RWPE2 (cell line): ENCODE measurements around the gene CDCA3.

Experiments
- ATAC-seq: fragments of 200-7000 bp; cut with Tn5 transposase; 3 replicates; pipeline ENCODE4 v1.9.1; 2021; ENCODE audit warnings: low read depth
- DNase-seq: peaks from one replicate; pipeline ENCODE4 v3.0.0-alpha.2; 2020; ENCODE audit warnings: low spot score
- H3K27ac ChIP-seq: fragments of 450-650 bp; 2 replicates; pipeline ENCODE4 v1.5.1; 2017; ENCODE audit warnings: mild to moderate bottlenecking; ENCODE audit not compliant: poor library complexity, severe bottlenecking
- H3K27me3 ChIP-seq: fragments of 250-450 bp; sonication (Bioruptor Pico); 2 replicates; pipeline ENCODE4 v1.5.1; 2021; ENCODE audit warnings: mild to moderate bottlenecking, moderate library complexity; ENCODE audit not compliant: insufficient read depth, poor library complexity, severe bottlenecking
- H3K36me3 ChIP-seq: fragments of 250-450 bp; sonication (Bioruptor Pico); 2 replicates; pipeline ENCODE4 v1.5.1; 2020; ENCODE audit warnings: low read depth, mild to moderate bottlenecking, moderate library complexity
- H3K4me1 ChIP-seq: fragments of 250-450 bp; sonication (Bioruptor Pico); 2 replicates; pipeline ENCODE4 v1.5.1; 2021; ENCODE audit warnings: mild to moderate bottlenecking, moderate library complexity; ENCODE audit not compliant: insufficient read depth, poor library complexity, severe bottlenecking
- H3K4me3 ChIP-seq: fragments of 250-450 bp; sonication (Bioruptor Pico); 2 replicates; pipeline ENCODE4 v1.5.1; 2021; ENCODE audit warnings: mild to moderate bottlenecking, moderate library complexity; ENCODE audit not compliant: severe bottlenecking
- H3K9me3 ChIP-seq: fragments of 250-450 bp; sonication (Bioruptor Pico); 2 replicates; pipeline ENCODE4 v1.5.1; 2021; ENCODE audit warnings: mild to moderate bottlenecking, moderate library complexity; ENCODE audit not compliant: severe bottlenecking
- TF ChIP-seq, protein P1 (sequence below): fragments of 450-650 bp; IDR thresholded peaks from one replicate; pipeline ENCODE4 v1.5.1; 2017; ENCODE audit warnings: mild to moderate bottlenecking, moderate library complexity; ENCODE audit not compliant: poor library complexity, severe bottlenecking

The CDCA3 gene

DNA sequence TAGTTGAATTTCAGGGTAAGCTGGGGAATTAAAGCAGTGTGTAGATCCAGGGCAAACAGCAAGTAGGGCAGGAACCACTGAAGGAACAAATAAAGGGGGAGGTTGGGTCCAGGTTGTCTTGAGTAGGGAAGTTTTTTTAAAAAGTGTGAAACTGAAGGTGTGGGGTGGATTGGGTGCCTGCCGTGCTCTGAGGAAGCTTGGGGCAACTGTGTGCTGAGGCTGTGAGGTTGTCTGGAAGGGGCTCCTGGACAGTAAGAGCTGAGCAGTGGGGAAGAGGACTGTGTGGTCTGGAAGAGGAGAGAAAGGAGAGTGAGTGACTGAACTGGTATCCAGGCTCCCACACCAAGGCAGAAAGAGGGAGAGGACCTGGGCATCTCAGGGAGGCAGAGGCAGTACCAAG is 40.3 kb downstream of the CDCA3 start:
- ATAC-seq = 0 out of 3 replicates have a peak, but pooled peaks have one; percentile 29
- H3K4me1 ChIP-seq = no peaks in the 10 kb centered on the region
- H3K4me3 ChIP-seq = no peak overlapping the region
- H3K27ac ChIP-seq = no peak overlapping the region
- H3K27me3 ChIP-seq = no peaks in the 10 kb centered on the region
- no peaks in the 10 kb centered on the region for H3K36me3 ChIP-seq
- no peaks in the 10 kb centered on the region for H3K9me3 ChIP-seq
- no peak for DNase-seq
- TF ChIP-seq, protein P1, sequence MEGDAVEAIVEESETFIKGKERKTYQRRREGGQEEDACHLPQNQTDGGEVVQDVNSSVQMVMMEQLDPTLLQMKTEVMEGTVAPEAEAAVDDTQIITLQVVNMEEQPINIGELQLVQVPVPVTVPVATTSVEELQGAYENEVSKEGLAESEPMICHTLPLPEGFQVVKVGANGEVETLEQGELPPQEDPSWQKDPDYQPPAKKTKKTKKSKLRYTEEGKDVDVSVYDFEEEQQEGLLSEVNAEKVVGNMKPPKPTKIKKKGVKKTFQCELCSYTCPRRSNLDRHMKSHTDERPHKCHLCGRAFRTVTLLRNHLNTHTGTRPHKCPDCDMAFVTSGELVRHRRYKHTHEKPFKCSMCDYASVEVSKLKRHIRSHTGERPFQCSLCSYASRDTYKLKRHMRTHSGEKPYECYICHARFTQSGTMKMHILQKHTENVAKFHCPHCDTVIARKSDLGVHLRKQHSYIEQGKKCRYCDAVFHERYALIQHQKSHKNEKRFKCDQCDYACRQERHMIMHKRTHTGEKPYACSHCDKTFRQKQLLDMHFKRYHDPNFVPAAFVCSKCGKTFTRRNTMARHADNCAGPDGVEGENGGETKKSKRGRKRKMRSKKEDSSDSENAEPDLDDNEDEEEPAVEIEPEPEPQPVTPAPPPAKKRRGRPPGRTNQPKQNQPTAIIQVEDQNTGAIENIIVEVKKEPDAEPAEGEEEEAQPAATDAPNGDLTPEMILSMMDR = no peak

DNA sequence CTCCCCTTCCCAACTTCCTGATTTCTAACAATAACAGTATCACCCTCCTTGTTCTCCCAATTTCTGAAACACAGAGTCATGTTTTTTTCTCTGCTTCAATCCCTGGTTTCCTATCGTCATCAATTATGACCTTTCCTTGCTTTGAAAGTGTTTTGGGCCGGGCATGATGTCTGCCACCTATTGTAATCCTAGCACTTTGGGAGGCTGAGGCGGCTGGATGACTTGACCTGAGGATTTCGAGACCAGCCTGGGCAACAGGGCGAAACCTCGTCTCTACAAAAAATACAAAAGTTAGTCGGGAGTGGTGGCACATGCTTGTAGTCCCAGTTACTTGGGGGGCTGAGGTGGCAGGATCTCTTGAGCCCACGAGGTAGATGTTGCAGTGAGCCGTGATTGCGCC is 42.0 kb downstream of the CDCA3 start:
- Histone ChIP-seq H3K9me3 (no peaks in the 10 kb centered on the region), H3K27me3 (no peaks in the 10 kb centered on the region), H3K36me3 (no peaks in the 10 kb centered on the region), H3K27ac (no peak overlapping the region), H3K4me3 (no peak overlapping the region), H3K4me1 (no peaks in the 10 kb centered on the region)
- DNase-seq = no peak
- no peak for ATAC-seq
- TF ChIP-seq, protein P1 = no peak

DNA sequence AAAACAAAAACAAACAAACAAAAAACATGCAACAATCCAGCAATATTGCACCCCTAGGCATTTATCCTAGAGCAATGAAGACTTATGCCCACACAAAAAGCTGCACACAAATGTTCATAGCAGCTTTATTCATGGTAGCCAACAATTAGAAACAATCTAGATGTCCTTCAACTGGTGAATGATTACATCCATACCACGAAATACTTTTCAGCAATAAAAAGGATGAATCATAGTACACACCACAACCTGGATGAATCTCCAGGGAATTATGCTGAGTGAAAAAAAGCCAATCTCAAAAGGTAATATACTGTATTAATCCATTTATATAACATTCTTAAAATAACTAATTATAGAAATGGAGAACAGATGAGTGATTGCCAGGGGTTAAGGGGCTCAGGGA is 43.9 kb downstream of the CDCA3 start:
- H3K27ac ChIP-seq = no peak overlapping the region
- no peaks in the 10 kb centered on the region for H3K4me1 ChIP-seq
- TF ChIP-seq, protein P1 = no peak
- no peak overlapping the region for H3K4me3 ChIP-seq
- ATAC-seq = peak; percentile 51; the same call in 1 of the 3 replicates
- no peaks in the 10 kb centered on the region for H3K27me3 ChIP-seq
- DNase-seq = no peak
- H3K9me3 ChIP-seq = no peaks in the 10 kb centered on the region
- no peaks in the 10 kb centered on the region for H3K36me3 ChIP-seq

DNA sequence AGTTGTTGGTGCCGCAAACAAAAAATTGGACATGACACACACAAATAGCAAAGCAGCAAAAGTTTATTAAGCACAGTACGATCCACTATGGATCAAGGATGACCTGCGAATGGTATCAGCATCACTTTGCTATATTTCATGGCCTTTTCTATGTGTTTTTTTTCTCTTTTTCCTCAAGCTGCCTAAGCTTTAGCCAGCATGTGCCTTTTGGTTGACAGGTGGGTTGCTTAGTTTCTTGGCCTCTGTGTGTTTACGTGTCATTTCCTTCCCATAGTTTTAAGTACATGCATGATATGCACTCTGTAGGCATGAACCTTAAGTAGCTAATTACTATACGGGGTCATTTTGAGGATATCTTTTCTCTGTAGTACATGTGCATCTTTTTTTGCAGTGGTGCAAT is 51.9 kb downstream of the CDCA3 start:
- Histone ChIP-seq H3K4me3 (no peak overlapping the region), H3K36me3 (no peaks in the 10 kb centered on the region), H3K27ac (no peak overlapping the region), H3K4me1 (no peaks in the 10 kb centered on the region), H3K9me3 (no peaks in the 10 kb centered on the region), H3K27me3 (no peaks in the 10 kb centered on the region)
- TF ChIP-seq, protein P1 = no peak
- DNase-seq (no peak), ATAC-seq (no peak)
